GM18867 (cell line): Measurements from ENCODE around the gene NTNG1.
"Not testable (repeated sequence)": the region's sequence is repeated elsewhere in the genome, so short reads cannot be mapped to it uniquely, and the experiment has no call there.

ENCODE experiments used
- ATAC-seq: cut with Tn5 transposase; IDR thresholded peaks from one replicate; pipeline ENCODE4 v1.9.1; 2021; ENCODE audit warnings: mild to moderate bottlenecking, moderate library complexity; ENCODE audit not compliant: unreplicated experiment

NTNG1 gene

GRCh38 chr1:107142140-107142542, 1.3 kb downstream of the NTNG1 start:
- ATAC-seq: no peak

GRCh38 chr1:107142666-107143065, 1.8 kb downstream of the NTNG1 start:
- ATAC-seq: no peak

GRCh38 chr1:107145637-107146036, 4.8 kb downstream of the NTNG1 start:
- ATAC-seq: no peak

DNA sequence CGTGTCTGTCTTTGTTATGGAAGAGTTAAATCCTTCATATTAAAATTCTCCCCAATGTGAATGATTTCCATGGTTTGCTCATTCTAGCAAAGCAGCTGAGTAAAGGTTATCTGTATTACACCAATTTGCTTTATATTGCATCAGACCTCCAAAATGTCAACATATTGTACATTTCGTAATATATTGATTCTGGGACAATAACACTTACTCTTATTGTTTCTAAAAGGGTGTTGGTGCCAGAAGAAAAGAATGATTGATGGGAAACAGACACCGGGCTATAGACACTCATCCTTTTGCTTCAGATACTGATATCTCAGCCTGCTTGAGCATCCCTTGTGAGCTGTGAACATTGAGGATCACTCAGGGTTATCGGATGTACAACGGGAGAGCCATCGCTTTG, 7.0 kb downstream of the NTNG1 start:
- ATAC-seq: no peak

- no peak for ATAC-seq
Observed at GRCh38 chr1:107149946-107150345, 9.1 kb downstream of the NTNG1 start.

GRCh38 chr1:107151295-107151694, 10.5 kb downstream of the NTNG1 start:
- no peak for ATAC-seq

DNA sequence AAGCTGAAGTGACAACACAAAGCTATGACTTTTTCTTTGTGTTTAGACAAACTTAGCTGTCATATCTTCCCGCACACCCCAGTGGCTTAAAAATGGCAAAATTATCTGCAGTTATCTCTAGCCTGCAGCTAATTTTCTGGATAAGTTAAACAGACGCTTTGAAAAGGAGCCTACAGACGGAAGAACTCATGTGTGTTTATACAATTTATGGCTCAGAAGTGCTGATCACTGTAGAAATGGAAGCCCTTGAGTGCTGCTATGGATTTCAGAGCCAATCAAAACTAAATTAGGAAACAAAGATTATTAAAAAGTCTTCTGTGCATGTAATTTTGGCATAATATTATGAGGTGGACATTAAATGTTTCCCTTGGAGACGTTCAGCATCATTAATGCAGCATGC, 11.6 kb downstream of the NTNG1 start:
- ATAC-seq: no peak

GRCh38 chr1:107153014-107153413, 12.2 kb downstream of the NTNG1 start:
- no peak for ATAC-seq

DNA sequence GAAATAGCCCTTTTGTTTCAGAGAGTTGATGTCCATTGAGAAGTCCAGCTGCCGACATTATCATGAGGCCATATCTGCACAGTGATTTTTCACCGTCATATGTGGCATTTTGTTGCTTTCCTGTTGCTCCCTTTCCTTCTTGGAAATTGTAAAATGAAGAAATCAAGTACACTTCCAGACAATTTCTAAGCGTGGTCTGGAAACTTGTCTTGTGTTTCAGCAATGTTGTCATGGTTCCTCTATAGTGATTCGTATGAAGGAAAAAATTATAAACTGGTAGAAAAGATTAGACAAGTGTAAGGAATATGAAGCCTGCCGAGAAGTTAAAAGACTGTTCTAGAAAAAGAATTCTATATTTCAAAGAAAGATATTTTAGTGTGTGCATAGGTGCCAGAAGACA, 17.7 kb downstream of the NTNG1 start:
- no peak for ATAC-seq

DNA sequence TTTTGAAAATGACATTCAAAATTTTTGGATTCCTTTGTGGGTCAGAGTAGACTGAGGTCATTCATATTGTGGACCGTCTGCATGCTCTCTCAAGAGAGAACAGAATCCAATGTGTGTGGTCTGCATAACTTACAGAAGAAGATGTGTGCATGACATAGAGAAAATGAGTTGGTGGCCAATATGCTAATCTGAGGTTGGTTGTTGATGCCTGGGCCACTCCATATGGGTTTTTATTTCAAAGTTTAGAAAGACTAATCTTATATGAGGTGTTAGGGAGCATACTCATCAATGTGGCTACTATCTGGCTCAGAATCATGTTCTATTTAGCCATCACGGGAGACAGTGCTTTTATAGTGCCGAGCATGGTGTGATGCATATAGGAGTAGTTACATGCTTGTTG, 18.2 kb downstream of the NTNG1 start:
- ATAC-seq: no peak

DNA sequence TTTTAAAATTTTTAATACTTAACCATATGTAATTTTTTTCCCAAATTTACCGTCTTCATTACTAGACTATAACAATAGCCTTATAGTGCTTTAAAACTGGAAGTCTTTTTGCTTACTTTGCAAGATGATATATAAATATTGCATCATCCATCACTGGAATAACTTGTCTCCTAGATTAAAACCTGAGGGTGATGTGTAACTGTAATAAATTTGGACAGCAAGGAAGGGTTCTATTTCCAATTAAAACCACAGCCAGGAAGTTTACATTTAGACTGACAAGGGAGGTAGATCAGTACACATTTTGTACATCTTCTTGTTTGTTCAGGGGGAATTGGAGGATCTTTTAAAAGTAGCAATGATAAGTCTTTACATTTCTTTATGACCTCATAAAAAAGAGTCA, 21.9 kb downstream of the NTNG1 start:
- ATAC-seq: no peak

DNA sequence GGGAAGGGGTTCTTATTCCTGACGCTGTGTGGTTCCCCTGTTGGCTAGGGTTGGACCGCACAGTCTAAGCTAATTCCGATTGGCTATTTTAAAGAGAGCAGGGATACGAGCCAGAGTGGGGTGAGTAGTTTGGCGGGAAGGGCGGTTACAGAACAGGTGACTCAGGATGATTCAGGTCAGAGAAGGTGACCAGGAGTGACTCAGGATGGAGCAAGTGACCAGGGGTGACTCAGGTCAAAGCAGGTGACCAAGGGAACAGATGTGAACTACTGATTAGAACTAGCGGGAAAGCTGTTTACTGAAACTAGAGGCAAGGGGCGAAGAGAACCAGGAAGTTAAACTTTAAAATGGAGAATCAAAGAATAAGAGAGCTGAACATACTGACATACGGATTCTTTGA, 24.1 kb downstream of the NTNG1 start:
- not testable (repeated sequence) for ATAC-seq

GRCh38 chr1:107169615-107170014, 28.8 kb downstream of the NTNG1 start:
- ATAC-seq: no peak

DNA sequence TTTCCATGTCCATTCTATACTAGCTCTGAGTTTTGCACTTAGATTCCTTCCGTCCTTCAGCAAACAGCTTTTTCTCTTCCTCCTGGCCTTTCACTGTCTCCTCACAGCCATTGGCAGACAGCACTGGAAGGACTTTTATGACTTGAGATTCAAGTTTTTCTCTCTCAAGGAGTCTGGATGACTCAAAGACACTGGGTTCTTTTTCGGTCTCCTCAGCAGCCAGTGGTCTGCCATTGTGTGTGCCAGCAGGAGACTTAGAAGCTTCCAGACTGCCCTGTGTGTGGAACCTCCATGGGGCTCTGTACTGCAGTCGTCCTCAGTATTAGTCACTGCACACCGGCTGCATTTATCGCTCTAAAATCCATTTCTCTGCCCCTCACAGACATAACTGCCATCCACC, 30.5 kb downstream of the NTNG1 start:
- no peak for ATAC-seq

- no peak for ATAC-seq
Observed at GRCh38 chr1:107172450-107173170, 31.8 kb downstream of the NTNG1 start.

GRCh38 chr1:107175102-107175909, 34.5 kb downstream of the NTNG1 start:
- no peak for ATAC-seq

DNA sequence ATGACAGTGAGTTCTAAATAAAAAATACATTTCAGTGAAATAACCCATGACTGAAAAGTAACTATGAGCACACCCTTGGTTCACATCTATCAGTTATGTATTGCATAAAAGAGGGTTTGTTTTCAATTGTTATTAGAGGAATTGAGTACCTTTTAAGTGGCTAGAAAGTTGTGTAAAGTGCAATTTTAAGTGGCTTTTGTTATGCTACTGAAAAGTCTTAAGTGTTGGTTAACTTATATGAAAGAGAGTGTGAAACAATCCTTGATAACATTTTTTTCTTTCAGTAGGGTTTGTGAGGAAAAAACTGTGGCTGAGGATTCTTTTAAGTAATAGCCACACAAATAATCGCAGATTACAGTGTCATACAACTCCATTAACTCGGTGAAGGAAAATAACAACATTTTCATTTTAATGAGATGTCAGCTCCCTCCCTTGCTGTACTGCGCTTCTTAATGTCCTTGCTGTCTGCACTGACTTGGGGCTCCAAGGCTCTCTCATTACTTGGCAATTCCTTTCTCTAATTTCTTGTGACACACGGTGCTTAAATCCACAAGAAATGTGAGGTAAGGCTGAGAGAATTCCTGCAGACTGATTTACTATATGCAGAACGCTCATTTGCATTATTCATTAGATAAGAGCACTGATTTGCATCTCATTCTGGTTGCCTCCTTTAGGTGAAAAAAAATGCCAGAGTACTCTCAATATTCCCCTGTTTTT, 40.6 kb downstream of the NTNG1 start:
- no peak for ATAC-seq

DNA sequence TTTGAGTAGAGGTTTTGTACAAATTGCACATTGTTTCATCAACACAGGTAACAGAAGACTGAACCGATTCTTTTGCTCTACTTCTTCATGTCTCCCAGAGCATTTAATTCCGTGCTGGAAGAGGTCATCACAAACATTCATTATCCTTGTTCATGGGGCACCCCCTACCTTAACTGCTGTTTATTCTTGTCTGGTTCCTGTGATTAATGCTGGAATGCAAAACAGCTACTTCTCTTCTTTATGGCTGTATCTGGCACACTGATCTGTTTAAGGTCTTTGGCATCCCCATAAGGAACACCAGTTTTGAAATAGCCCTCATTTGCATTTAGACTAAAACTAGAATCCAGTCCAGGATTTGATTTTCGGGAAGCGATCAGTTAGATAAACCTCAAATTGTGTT, 42.2 kb downstream of the NTNG1 start:
- ATAC-seq: no peak

DNA sequence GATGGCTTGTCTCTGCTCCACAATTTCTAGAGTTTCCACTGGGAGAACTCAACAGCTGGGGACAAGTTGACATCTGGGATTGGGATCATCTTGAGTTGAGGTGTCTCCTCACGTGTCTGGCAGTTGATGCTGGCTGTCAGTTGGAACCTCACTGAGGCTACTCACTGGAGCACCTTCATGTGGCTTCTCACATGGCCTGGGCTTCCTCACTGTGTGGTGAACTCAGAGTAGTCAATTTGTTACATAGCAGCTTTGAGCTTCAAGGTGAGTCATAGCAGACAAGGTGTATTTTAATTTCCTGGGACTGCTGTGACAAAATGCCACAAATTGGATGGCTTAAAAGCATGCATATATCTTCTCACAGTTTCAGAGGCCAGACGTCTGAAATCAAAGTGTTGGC, 44.0 kb downstream of the NTNG1 start:
- no peak for ATAC-seq

DNA sequence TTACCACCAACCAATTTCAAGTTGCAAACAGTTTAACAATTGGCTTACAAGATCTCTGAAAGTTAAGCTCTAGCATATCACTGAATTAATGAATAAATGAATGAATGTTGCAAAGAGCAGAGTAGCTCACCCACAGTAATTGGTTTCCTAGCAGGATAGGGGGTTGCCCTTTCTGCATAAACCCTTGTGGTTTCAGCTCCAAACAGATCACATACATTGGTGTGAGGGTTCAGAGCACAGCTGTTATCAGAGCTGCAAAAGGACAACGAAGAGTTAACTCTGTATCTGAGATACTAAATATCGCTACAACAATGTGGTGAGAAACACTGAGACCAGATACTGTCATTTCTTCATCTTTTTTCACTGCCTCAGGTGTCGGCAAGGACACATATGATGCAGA, 46.6 kb downstream of the NTNG1 start:
- ATAC-seq: no peak

GRCh38 chr1:107188160-107188559, 47.3 kb downstream of the NTNG1 start:
- ATAC-seq: no peak

GRCh38 chr1:107194380-107194779, 53.5 kb downstream of the NTNG1 start:
- no peak for ATAC-seq
